Uterine smooth muscle cell (primary cell): ENCODE measurements around the gene ABCG2. TPM values are rescaled to one million over a fixed set of nuclear protein-coding genes. Genes with fewer than 3 reads are reported as not detected.

Experiments used
- total RNA-seq: library from RNA; depleted of rRNA; stranded (reverse); fragments of >200 nt; gene quantifications from 2 replicates; pipeline ENCODE4 v1.2.3, GENCODE V29; 2014

The ABCG2 gene
- total RNA-seq: 2.3 and 3.0 TPM in 2 replicates

DNA sequence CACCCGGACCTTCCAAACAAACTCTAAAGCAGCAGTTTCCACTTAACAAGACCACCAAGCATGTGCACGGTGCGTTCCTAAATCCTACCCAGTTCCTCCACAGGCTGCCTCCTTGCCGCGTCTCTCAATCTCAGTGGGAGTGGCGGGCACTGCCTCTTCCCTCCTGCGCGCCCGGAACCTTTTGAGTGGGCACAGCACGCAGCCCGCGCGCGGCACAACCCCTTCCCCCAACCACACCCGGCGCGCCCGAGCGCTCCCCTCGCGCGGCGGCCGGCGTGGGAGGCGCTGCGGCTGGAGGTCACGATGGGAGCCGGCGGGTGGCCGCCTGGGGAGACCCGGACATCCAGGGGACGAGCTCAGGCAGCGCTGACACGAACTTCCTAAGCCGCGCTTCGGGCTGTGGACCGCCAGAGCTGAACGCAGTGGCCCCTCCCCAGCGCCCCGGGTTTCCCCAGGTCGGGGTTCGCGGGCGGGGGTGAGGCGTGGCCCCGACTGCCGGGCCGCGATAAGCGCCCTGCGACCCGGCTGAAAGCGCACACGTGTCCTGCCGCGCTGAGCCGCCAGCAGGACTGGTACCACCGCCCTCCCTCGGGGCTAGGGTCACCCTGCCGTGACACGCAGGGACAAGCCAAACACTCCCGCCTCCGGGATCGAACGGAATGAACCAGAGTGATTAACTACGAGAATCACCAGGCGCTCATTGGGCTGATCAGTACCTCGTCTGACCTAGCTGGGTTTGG lies at the start of gene ABCG2:
TSS of gene ABCG2 (minus strand) at position 151 of the 740 bp plus-strand sequence. CDS start 18,644 bp downstream, outside the sequence.

Other genes with a start within 250 kb of the ABCG2 start
- gene SPP1, start 182.9 kb downstream of the ABCG2 start, total RNA-seq: 58.1 and 68.2 TPM in 2 replicates
- gene PKD2, start 151.0 kb downstream of the ABCG2 start, total RNA-seq: 88.0 and 121 TPM in 2 replicates
- gene PPM1K, start 125.9 kb upstream of the ABCG2 start, total RNA-seq: 32.5 and 52.1 TPM in 2 replicates
- gene HERC6, start 220.2 kb upstream of the ABCG2 start, total RNA-seq: 12.4 and 12.8 TPM in 2 replicates